Adrenal gland (tissue), 5 donors: ENCODE data around the gene OPA1.

Experiments
- POLR2A ChIP-seq, 2 donors: fragments of 450-650 bp; IDR thresholded peaks; one replicate each; pipeline ENCODE4 v1.6.1; 2017; ENCODE audit warnings: antibody characterized with exemption in 2 of 2, mild to moderate bottlenecking in 2 of 2, moderate library complexity in 1 of 2
- TF ChIP-seq, protein P1 (sequence below), 6 experiments: fragments of 450-650 bp in 4 of 6; fragments of 200-600 bp in 2 of 6; sonication (generic) in 1 of 6; IDR thresholded peaks; 1 replicate in 5 of 6; 2 replicates in 1 of 6; pipeline versions ENCODE4 v1.5.1 to v1.8.0; 2016 to 2021; ENCODE audit warnings: antibody characterized with exemption in 6 of 6, mild to moderate bottlenecking in 2 of 6, moderate library complexity in 1 of 6
- donor health status: DM: no; HTN: no; CAD: no.

DNA sequence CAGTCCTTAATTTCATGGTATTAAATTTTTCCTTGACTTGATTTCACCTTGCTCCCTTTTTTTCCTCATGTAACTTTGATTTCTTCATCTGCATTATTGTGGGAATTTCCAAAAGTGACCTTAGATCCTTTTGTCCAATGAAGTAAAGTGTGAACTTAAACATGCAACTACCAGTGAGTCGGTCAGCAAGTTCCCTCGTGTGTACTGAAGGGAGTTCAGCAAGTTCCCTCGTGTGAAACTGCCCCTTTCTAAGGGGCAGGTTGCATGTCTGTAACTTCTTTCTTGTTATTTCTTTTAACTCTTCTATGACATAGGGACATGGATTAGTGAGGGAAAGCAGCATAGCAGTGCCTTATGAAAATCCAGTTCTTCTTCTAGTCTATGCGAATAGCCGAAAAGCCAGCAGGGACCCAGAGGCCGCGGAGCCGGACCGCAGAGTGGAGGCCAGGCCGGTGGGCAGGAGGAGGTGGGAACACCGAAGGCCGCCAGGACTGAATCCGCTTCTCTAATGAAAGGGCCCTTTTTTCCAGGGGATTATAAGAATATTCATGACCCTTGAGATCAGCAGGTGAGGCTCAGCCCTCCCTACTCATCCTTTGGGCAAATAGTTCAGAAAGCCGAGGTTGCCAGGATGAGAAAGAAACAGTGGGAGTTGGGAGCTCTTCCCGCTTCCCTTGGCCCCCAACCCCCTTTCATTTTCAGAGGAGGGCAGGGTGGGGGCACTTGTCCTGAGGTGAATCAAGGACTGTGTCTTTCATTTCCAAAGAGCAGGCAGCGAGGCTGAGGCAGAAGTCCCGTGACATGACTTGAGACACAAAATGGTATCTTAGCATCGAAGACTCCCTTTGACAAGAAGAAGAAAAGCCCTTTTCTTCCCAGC, 117.5 kb downstream of the OPA1 start:
- TF ChIP-seq, protein P1, sequence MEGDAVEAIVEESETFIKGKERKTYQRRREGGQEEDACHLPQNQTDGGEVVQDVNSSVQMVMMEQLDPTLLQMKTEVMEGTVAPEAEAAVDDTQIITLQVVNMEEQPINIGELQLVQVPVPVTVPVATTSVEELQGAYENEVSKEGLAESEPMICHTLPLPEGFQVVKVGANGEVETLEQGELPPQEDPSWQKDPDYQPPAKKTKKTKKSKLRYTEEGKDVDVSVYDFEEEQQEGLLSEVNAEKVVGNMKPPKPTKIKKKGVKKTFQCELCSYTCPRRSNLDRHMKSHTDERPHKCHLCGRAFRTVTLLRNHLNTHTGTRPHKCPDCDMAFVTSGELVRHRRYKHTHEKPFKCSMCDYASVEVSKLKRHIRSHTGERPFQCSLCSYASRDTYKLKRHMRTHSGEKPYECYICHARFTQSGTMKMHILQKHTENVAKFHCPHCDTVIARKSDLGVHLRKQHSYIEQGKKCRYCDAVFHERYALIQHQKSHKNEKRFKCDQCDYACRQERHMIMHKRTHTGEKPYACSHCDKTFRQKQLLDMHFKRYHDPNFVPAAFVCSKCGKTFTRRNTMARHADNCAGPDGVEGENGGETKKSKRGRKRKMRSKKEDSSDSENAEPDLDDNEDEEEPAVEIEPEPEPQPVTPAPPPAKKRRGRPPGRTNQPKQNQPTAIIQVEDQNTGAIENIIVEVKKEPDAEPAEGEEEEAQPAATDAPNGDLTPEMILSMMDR (IDR thresholded peaks at IDR 0.05) = no peak
- TF ChIP-seq POLR2A (IDR thresholded peaks at IDR 0.05) = no peak
